ENCODE data around the gene CHORDC1. TPM values are rescaled to one million over a fixed set of nuclear protein-coding genes. Genes with fewer than 3 reads are reported as not detected.
"Not testable (repeated sequence)": the region's sequence is repeated elsewhere in the genome, so short reads cannot be mapped to it uniquely, and the experiment has no call there.

The CHORDC1 gene
- total and polyA plus RNA-seq, 8 donors: 6.0 to 17.3 (median 11.2) TPM

GRCh38 chr11:90242894-90243416, 20.1 kb upstream of the CHORDC1 start:
- intact Hi-C loops (cut with DNase I): no loop called here
- H3K36me3 ChIP-seq: no peaks in the 10 kb centered on the region
- WGBS, 2 donors: 45 to 56% methylated on average over 7 of the region's 7 CpGs
- H3K4me3 ChIP-seq: no peak overlapping the region
- DNase-seq (no peak), FAIRE-seq (no peak), ATAC-seq (no peak)
- H3K27me3 ChIP-seq: peaks cover 0 to 4% (median 0%) of the 10 kb centered on the region in 4 donors
- no peaks in the 10 kb centered on the region for H3K9me3 ChIP-seq
- H3K27ac ChIP-seq: no peak overlapping the region
- H3K4me1 ChIP-seq: no peaks in the 10 kb centered on the region
- no peak for TF ChIP-seq CTCF (IDR thresholded peaks at IDR 0.05)

GRCh38 chr11:90241414-90241813, 18.6 kb upstream of the CHORDC1 start:
- 47 to 60% methylated on average over 4 of the region's 4 CpGs for WGBS, 2 donors
- ATAC-seq: no peak
- DNase-seq: no peak
- Histone ChIP-seq H3K27me3 (peaks cover 0 to 4% (median 0%) of the 10 kb centered on the region in 4 donors), H3K9me3 (no peaks in the 10 kb centered on the region), H3K36me3 (no peaks in the 10 kb centered on the region), H3K4me3 (no peak overlapping the region), H3K27ac (no peak overlapping the region), H3K4me1 (no peaks in the 10 kb centered on the region)
- no peak for TF ChIP-seq CTCF (IDR thresholded peaks at IDR 0.05)
- intact Hi-C loops (cut with DNase I): no loop called here
- no peak for FAIRE-seq

GRCh38 chr11:90239967-90240636, 17.3 kb upstream of the CHORDC1 start:
- DNase-seq; H3K27me3 ChIP-seq; H3K27ac ChIP-seq; H3K4me3 ChIP-seq; H3K9me3 ChIP-seq; H3K4me1 ChIP-seq; ATAC-seq; H3K36me3 ChIP-seq; FAIRE-seq; intact Hi-C loops (cut with DNase I): not testable (repeated sequence)
- WGBS, 2 donors: 67 to 88% methylated on average over 17 to 19 of the region's 20 CpGs

- Histone ChIP-seq H3K4me1 (no peaks in the 10 kb centered on the region), H3K27ac (no peak overlapping the region), H3K27me3 (peaks cover 0 to 4% (median 0%) of the 10 kb centered on the region in 4 donors), H3K36me3 (no peaks in the 10 kb centered on the region), H3K9me3 (no peaks in the 10 kb centered on the region), H3K4me3 (no peak overlapping the region)
- TF ChIP-seq CTCF (IDR thresholded peaks at IDR 0.05): no peak
- no peak for FAIRE-seq
- ATAC-seq: no peak
- intact Hi-C loops (cut with DNase I): no loop called here
- DNase-seq: no peak
- whole genome bisulfite sequencing, 2 donors: 71 to 84% methylated on average over 4 of the region's 4 CpGs
Observed at GRCh38 chr11:90237004-90237403, 14.2 kb upstream of the CHORDC1 start.

- no peak for TF ChIP-seq CTCF (IDR thresholded peaks at IDR 0.05)
- H3K4me1 ChIP-seq: no peaks in the 10 kb centered on the region
- 76 to 77% methylated on average over 4 of the region's 4 CpGs for WGBS, 2 donors
- DNase-seq (no peak), ATAC-seq (no peak), FAIRE-seq (no peak)
- no peaks in the 10 kb centered on the region for H3K9me3 ChIP-seq
- intact Hi-C loops (cut with DNase I): no loop called here
- no peak overlapping the region for H3K27ac ChIP-seq
- H3K36me3 ChIP-seq: no peaks in the 10 kb centered on the region
- H3K4me3 ChIP-seq: no peak overlapping the region
- peaks cover 0 to 4% (median 0%) of the 10 kb centered on the region in 4 donors for H3K27me3 ChIP-seq
Observed at GRCh38 chr11:90235526-90235925, 12.7 kb upstream of the CHORDC1 start.
